IPS-20b (cell line): Measurements from ENCODE around the gene SAXO2.
"Not testable (repeated sequence)": the region's sequence is repeated elsewhere in the genome, so short reads cannot be mapped to it uniquely, and the experiment has no call there.

Source experiments
- H3K27ac ChIP-seq: one replicate; pipeline ENCODE4 v1.5.1; 2013; ENCODE audit warnings: low read length
- H3K27me3 ChIP-seq: 2 replicates; pipeline ENCODE4 v1.6.1; 2013; ENCODE audit warnings: mild to moderate bottlenecking, low read length, inconsistent platforms; ENCODE audit not compliant: insufficient read depth
- H3K36me3 ChIP-seq: 2 replicates; pipeline ENCODE4 v1.6.1; 2013; ENCODE audit warnings: low read depth, mild to moderate bottlenecking, inconsistent platforms, low read length, moderate library complexity; ENCODE audit not compliant: insufficient read depth
- H3K4me1 ChIP-seq: 2 replicates; pipeline ENCODE4 v1.6.1; 2013; ENCODE audit warnings: mild to moderate bottlenecking, control low read depth, inconsistent platforms, low read length, moderate library complexity; ENCODE audit not compliant: insufficient read depth
- H3K4me3 ChIP-seq: 2 replicates; pipeline ENCODE4 v1.5.1; 2013; ENCODE audit warnings: mild to moderate bottlenecking, low read length, inconsistent platforms
- H3K9ac ChIP-seq: 2 replicates; pipeline ENCODE4 v1.6.1; 2013; ENCODE audit warnings: low read depth, mild to moderate bottlenecking, inconsistent platforms, low read length, moderate library complexity
- H3K9me3 ChIP-seq: 2 replicates; pipeline ENCODE4 v1.6.1; 2013; ENCODE audit warnings: mild to moderate bottlenecking, low read depth, low read length, inconsistent platforms; ENCODE audit not compliant: insufficient read depth

The SAXO2 gene

GRCh38 chr15:82261566-82262421, 824 bp upstream of the SAXO2 start:
- H3K4me3 ChIP-seq = peak overlapping the region; percentile 92
- peak overlapping the region; percentile 75; the same call in 1 of the 2 replicates for H3K9ac ChIP-seq
- not testable (repeated sequence) for H3K9me3 ChIP-seq, H3K27ac ChIP-seq, H3K27me3 ChIP-seq
- H3K4me1 ChIP-seq = peaks cover 14% of the 10 kb centered on the region; the same call in 1 of the 2 replicates
- H3K36me3 ChIP-seq = peaks cover 37% of the 10 kb centered on the region

GRCh38 chr15:82263350-82263749, 732 bp downstream of the SAXO2 start:
- Histone ChIP-seq H3K36me3 (peaks cover 23% of the 10 kb centered on the region), H3K27me3 (no peaks in the 10 kb centered on the region), H3K4me1 (peaks cover 24% of the 10 kb centered on the region), H3K4me3 (peak overlapping the region; percentile 92), H3K9me3 (no peaks in the 10 kb centered on the region), H3K9ac (peak overlapping the region; percentile 75; the same call in 1 of the 2 replicates), H3K27ac (no peak overlapping the region)

GRCh38 chr15:82267137-82267536, 4.5 kb downstream of the SAXO2 start:
- H3K4me3 ChIP-seq = peak overlapping the region; percentile 24

DNA sequence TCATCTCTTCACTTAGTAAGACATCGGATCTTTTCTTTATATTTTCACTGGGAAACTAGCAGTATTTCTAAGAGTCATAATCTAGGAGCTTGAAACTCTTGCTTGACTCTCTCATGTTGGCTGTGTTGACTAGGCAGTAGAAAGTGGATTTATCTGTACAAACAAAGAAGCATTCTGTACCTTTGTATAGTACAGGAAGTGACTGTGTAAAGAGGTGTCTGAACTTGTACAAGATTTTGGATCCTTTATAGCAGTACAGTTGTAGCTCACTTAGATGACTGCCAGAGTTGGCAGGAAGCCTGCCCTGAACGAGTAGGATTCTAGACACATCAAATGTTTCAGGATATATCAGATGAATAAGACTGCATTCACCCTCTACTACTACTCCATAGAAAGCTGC, 5.8 kb downstream of the SAXO2 start:
- not testable (repeated sequence) for H3K36me3 ChIP-seq, H3K27me3 ChIP-seq, H3K9me3 ChIP-seq, H3K9ac ChIP-seq, H3K27ac ChIP-seq, H3K4me3 ChIP-seq
- peaks cover 30% of the 10 kb centered on the region for H3K4me1 ChIP-seq

More at GRCh38 chr15:82267137-82267536, 4.5 kb downstream of the SAXO2 start:
- H3K36me3 ChIP-seq, H3K9me3 ChIP-seq, H3K27me3 ChIP-seq, H3K9ac ChIP-seq: not testable (repeated sequence)
- H3K27ac ChIP-seq = peak overlapping the region; percentile 67
- peaks cover 30% of the 10 kb centered on the region for H3K4me1 ChIP-seq

DNA sequence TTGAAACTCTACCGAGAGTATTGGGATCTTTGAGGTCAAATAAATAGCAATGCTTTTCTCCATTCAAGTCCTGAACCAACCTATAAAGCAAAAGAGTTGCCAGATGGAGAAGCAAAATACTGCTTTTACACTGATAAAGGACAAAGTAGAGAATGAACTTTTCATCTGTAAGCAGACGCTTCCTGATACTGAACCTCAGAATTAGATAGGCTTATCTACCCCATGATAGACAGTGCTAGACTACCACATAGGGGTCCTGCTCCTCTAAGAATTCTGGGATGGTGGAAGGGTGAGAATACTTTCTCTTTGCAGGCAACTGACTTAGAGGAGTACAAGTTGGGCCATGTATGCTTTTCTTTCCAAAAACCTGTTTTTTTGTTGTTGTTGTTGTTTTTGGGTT, 9.5 kb downstream of the SAXO2 start:
- Histone ChIP-seq H3K27ac (no peak overlapping the region), H3K27me3 (no peaks in the 10 kb centered on the region), H3K4me1 (peaks cover 17% of the 10 kb centered on the region), H3K9me3 (peaks cover 22% of the 10 kb centered on the region), H3K4me3 (no peak overlapping the region), H3K36me3 (peaks cover 12% of the 10 kb centered on the region; the same call in 1 of the 2 replicates), H3K9ac (no peak overlapping the region)

DNA sequence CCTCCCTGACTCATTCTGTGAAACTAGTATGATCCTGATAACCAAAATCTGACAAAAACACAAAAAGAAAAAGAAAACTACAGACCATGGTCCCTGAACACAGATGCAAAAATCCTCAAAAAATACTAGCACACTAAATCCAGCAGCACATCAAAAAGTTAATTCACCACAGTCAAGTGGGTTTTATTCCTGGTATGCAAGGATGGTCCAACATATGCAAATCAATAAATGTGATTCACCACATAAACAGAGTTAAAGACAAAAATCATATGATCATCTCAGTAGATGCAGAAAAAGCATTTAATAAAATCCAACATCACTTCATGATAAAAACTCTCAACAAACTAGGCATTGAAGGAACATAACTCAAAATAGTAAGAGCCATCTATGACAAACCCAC, 12.8 kb downstream of the SAXO2 start:
- Histone ChIP-seq H3K9me3 (peaks cover 22% of the 10 kb centered on the region), H3K4me3 (no peak overlapping the region), H3K27ac (no peak overlapping the region), H3K9ac (no peak overlapping the region), H3K4me1 (no peaks in the 10 kb centered on the region), H3K27me3 (no peaks in the 10 kb centered on the region), H3K36me3 (peaks cover 12% of the 10 kb centered on the region; the same call in 1 of the 2 replicates)

DNA sequence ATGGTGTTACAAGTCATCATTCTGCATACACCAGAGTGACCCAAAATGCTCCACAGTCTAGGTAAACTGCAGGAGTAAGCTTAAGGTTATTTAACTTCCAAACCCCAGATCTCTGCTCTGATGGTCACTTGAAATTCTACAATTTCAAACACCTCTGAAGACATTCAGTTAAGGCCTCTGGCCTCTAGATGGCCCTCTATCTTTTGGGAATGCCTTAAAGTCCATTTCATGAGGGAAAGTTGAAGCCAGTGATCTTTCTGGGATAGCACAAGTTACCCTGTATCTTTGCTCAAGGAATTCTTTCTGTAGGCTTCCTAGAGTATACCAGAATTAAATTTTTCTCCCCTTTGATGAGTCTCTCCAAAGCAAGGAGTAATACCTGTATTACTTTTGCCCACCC, 18.7 kb downstream of the SAXO2 start:
- H3K36me3 ChIP-seq, H3K27ac ChIP-seq, H3K27me3 ChIP-seq, H3K4me1 ChIP-seq, H3K9ac ChIP-seq, H3K9me3 ChIP-seq, H3K4me3 ChIP-seq: not testable (repeated sequence)

- not testable (repeated sequence) for H3K36me3 ChIP-seq, H3K9ac ChIP-seq, H3K27ac ChIP-seq, H3K27me3 ChIP-seq, H3K4me3 ChIP-seq, H3K9me3 ChIP-seq, H3K4me1 ChIP-seq
Measured at GRCh38 chr15:82282386-82282785, 19.8 kb downstream of the SAXO2 start.

DNA sequence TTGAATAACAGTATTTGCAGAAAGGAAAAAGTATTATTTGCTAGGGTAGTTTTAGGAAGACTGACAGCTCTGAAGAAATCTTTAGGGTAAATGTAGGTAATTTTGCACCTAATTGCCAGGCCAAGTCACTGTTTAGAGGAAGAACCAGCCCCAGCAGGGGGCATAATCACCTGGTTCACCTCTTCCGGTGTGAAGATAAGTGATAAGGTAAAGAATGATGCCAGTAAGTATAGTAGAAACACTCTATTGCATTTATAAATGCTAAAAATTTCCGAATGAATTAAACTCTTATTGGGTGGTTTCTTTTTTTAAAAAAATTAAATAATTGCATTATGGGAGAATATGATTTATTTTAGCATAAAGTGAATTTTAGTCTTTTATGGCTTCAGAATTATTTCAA, 21.8 kb downstream of the SAXO2 start:
- not testable (repeated sequence) for H3K36me3 ChIP-seq, H3K4me3 ChIP-seq, H3K27me3 ChIP-seq, H3K9me3 ChIP-seq, H3K9ac ChIP-seq, H3K4me1 ChIP-seq, H3K27ac ChIP-seq

GRCh38 chr15:82286475-82286874, 23.9 kb downstream of the SAXO2 start:
- H3K4me1 ChIP-seq, H3K27me3 ChIP-seq, H3K4me3 ChIP-seq, H3K36me3 ChIP-seq, H3K9ac ChIP-seq, H3K27ac ChIP-seq, H3K9me3 ChIP-seq: not testable (repeated sequence)

DNA sequence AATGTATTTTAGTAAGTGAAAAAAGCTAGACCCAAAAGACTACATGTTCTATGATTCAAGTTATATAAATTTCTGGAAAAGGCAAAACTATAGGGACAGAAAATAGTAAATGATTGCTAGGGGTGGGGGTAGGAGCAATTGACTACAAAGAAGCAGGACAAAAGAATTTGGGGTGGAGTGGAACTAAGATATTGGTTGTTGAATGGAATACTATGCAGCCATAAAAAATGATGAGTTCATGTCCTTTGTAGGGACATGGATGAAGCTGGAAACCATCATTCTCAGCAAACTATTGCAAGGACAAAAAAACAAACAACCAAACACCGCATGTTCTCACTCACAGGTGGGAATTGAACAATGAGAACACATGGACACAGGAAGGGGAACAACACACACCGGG, 25.6 kb downstream of the SAXO2 start:
- not testable (repeated sequence) for H3K4me3 ChIP-seq, H3K4me1 ChIP-seq, H3K9me3 ChIP-seq, H3K27ac ChIP-seq, H3K27me3 ChIP-seq, H3K9ac ChIP-seq, H3K36me3 ChIP-seq

GRCh38 chr15:82292271-82292670, 29.7 kb downstream of the SAXO2 start:
- Histone ChIP-seq H3K36me3 (no peaks in the 10 kb centered on the region), H3K27ac (no peak overlapping the region), H3K4me3 (no peak overlapping the region), H3K4me1 (peaks cover 6% of the 10 kb centered on the region; the same call in 1 of the 2 replicates), H3K9ac (no peak overlapping the region), H3K27me3 (no peaks in the 10 kb centered on the region), H3K9me3 (no peaks in the 10 kb centered on the region)
